Measurements from ENCODE around the gene ZSCAN31. TPM values are rescaled to one million over a fixed set of nuclear protein-coding genes. Genes with fewer than 3 reads are reported as not detected.

ZSCAN31 gene
- total and polyA plus RNA-seq, 11 donors = 3.3 to 22.0 (median 9.9) TPM

- H3K36me3 ChIP-seq = peaks cover 0 to 49% (median 39%) of the 10 kb centered on the region in 9 donors
- intact Hi-C loops (cut with DNase I) = loop anchor here in 1 of 10 donors (10.0 kb wide), 1 partner anchor 304 kb away; no protein-coding TSS in a partner anchor
- H3K27me3 ChIP-seq = no peaks in the 10 kb centered on the region
- H3K27ac ChIP-seq = no peak overlapping the region
- H3K9me3 ChIP-seq = peaks cover 0 to 13% (median 5%) of the 10 kb centered on the region in 12 donors
- WGBS, 4 donors = 91 to 95% (median 94%) methylated on average over 2 of the region's 2 CpGs
- DNase-seq = no peak
- no peak for TF ChIP-seq POLR2A (IDR thresholded peaks at IDR 0.05)
- no peak for TF ChIP-seq CTCF (IDR thresholded peaks at IDR 0.05)
- no peak for ATAC-seq
- peaks cover 0 to 30% (median 7%) of the 10 kb centered on the region in 12 donors for H3K4me1 ChIP-seq
- no peak overlapping the region for H3K4me3 ChIP-seq
Observed at GRCh38 chr6:28380381-28380780, 44.4 kb upstream of the ZSCAN31 start.

- no peak overlapping the region for H3K4me3 ChIP-seq
- no peak for DNase-seq
- H3K27ac ChIP-seq = no peak overlapping the region
- peaks cover 0 to 44% (median 34%) of the 10 kb centered on the region in 9 donors for H3K36me3 ChIP-seq
- no peak for TF ChIP-seq CTCF (IDR thresholded peaks at IDR 0.05)
- no peak for TF ChIP-seq POLR2A (IDR thresholded peaks at IDR 0.05)
- peaks cover 0 to 28% (median 7%) of the 10 kb centered on the region in 12 donors for H3K4me1 ChIP-seq
- intact Hi-C loops (cut with DNase I) = no loop called here
- peaks cover 0 to 13% (median 5%) of the 10 kb centered on the region in 12 donors for H3K9me3 ChIP-seq
- no peak for ATAC-seq
- H3K27me3 ChIP-seq = no peaks in the 10 kb centered on the region
Observed at GRCh38 chr6:28378644-28379043, 42.7 kb upstream of the ZSCAN31 start.

- Histone ChIP-seq H3K4me3 (no peak overlapping the region), H3K36me3 (peaks cover 0 to 44% (median 34%) of the 10 kb centered on the region in 9 donors), H3K27me3 (no peaks in the 10 kb centered on the region), H3K27ac (no peak overlapping the region), H3K4me1 (peaks cover 0 to 24% (median 6%) of the 10 kb centered on the region in 12 donors), H3K9me3 (peaks cover 0 to 13% (median 5%) of the 10 kb centered on the region in 12 donors)
- intact Hi-C loops (cut with DNase I) = no loop called here
- ATAC-seq (no peak), DNase-seq (no peak)
- 97 to 100% (median 97%) methylated on average over 1 of the region's 1 CpG for WGBS, 4 donors
- TF ChIP-seq CTCF (IDR thresholded peaks at IDR 0.05) (no peak), POLR2A (IDR thresholded peaks at IDR 0.05) (no peak)
Observed at GRCh38 chr6:28377879-28378278, 41.9 kb upstream of the ZSCAN31 start.

GRCh38 chr6:28373925-28374324 lies 38.0 kb upstream of the ZSCAN31 start:
- no peaks in the 10 kb centered on the region for H3K4me1 ChIP-seq
- ATAC-seq = no peak
- intact Hi-C loops (cut with DNase I) = loop anchor here in 1 of 10 donors (2.0 kb wide), 1 partner anchor 47 kb away; no protein-coding TSS in a partner anchor
- peaks cover 0 to 21% (median 5%) of the 10 kb centered on the region in 9 donors for H3K36me3 ChIP-seq
- H3K27me3 ChIP-seq = no peaks in the 10 kb centered on the region
- no peak for DNase-seq
- H3K9me3 ChIP-seq = peaks cover 0 to 11% (median 4%) of the 10 kb centered on the region in 12 donors
- H3K27ac ChIP-seq = no peak overlapping the region
- TF ChIP-seq POLR2A (IDR thresholded peaks at IDR 0.05) = no peak
- no peak for TF ChIP-seq CTCF (IDR thresholded peaks at IDR 0.05)
- H3K4me3 ChIP-seq = no peak overlapping the region
- WGBS, 4 donors = 92 to 96% (median 94%) methylated on average over 1 of the region's 1 CpG
